Lower lobe of right lung (tissue), 2 donors: ENCODE data around the gene RMI2. TPM values are rescaled to one million over a fixed set of nuclear protein-coding genes. Genes with fewer than 3 reads are reported as not detected.
A peak's percentile ranks its signal among the peaks of the same experiment; 100 is the strongest.

Source experiments
- ATAC-seq, 2 donors: fragments of 200-7000 bp; cut with Tn5 transposase; one replicate each; pipeline ENCODE4 v1.9.1; 2020 to 2022; ENCODE audit warnings: mild to moderate bottlenecking in 2 of 2, moderate library complexity in 2 of 2
- DNase-seq: peaks from one replicate; pipeline ENCODE4 v3.0.0-alpha.2; 2020
- H3K27ac ChIP-seq: fragments of 200-600 bp; one replicate; pipeline ENCODE4 v1.8.0; 2022
- H3K27me3 ChIP-seq: fragments of 200-600 bp; one replicate; pipeline ENCODE4 v1.8.0; 2022; ENCODE audit warnings: low read depth
- H3K36me3 ChIP-seq: fragments of 200-600 bp; one replicate; pipeline ENCODE4 v1.8.0; 2022; ENCODE audit warnings: mild to moderate bottlenecking
- H3K4me1 ChIP-seq: fragments of 200-600 bp; one replicate; pipeline ENCODE4 v1.8.0; 2022
- H3K4me3 ChIP-seq: fragments of 200-600 bp; one replicate; pipeline ENCODE4 v1.8.0; 2022; ENCODE audit warnings: mild to moderate bottlenecking
- H3K9me3 ChIP-seq: fragments of 200-600 bp; one replicate; pipeline ENCODE4 v1.8.0; 2022
- intact Hi-C: fragments of 100-400 bp; cut with DNase I; formaldehyde crosslinking; loops from one replicate; pipeline ENCODE4 v1.11.0; 2022
- total RNA-seq: library from RNA; stranded (reverse); fragmentation: NEBNext Ultra II Directional; extraction: Animal tissue kit (Norgen Biotek cat#: 25700); gene quantifications from one replicate; pipeline ENCODE4 v1.2.1, GENCODE V29; 2021
- TF ChIP-seq, protein P1 (sequence below): fragments of 200-600 bp; IDR thresholded peaks from one replicate; pipeline ENCODE4 v1.8.0; 2022; ENCODE audit warnings: antibody characterized with exemption, mild to moderate bottlenecking
- donor health status: DM: no; HTN: yes; CAD: no; lungs with severe emphysema.

The RMI2 gene
- total RNA-seq, 1 donor from 2014 or later = 1.7 TPM

DNA sequence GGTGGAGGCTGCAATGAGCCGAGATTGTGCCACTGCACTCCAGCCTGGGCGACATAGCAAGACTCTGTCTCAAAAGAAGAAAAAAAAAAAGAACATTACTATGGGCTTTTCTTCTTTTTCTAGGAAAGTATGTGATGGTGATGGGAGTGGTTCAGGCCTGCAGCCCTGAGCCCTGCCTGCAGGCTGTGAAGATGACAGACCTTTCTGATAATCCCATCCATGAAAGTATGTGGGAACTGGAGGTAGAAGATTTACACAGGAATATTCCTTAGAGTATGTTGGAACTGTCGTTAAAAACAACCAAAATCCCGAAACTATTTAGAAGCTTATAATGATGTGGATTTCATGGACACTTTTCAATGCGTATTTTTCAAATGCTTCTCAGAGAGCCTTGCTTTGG lies 5.3 kb downstream of the RMI2 start:
- Histone ChIP-seq H3K4me3 (no peak overlapping the region), H3K27me3 (no peaks in the 10 kb centered on the region), H3K4me1 (peaks cover 30% of the 10 kb centered on the region), H3K27ac (peak overlapping the region; percentile 77), H3K9me3 (no peaks in the 10 kb centered on the region), H3K36me3 (no peaks in the 10 kb centered on the region)
- no peak for DNase-seq
- TF ChIP-seq, protein P1, sequence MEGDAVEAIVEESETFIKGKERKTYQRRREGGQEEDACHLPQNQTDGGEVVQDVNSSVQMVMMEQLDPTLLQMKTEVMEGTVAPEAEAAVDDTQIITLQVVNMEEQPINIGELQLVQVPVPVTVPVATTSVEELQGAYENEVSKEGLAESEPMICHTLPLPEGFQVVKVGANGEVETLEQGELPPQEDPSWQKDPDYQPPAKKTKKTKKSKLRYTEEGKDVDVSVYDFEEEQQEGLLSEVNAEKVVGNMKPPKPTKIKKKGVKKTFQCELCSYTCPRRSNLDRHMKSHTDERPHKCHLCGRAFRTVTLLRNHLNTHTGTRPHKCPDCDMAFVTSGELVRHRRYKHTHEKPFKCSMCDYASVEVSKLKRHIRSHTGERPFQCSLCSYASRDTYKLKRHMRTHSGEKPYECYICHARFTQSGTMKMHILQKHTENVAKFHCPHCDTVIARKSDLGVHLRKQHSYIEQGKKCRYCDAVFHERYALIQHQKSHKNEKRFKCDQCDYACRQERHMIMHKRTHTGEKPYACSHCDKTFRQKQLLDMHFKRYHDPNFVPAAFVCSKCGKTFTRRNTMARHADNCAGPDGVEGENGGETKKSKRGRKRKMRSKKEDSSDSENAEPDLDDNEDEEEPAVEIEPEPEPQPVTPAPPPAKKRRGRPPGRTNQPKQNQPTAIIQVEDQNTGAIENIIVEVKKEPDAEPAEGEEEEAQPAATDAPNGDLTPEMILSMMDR = no peak
- ATAC-seq = no peak
- intact Hi-C loops = no loop called here

DNA sequence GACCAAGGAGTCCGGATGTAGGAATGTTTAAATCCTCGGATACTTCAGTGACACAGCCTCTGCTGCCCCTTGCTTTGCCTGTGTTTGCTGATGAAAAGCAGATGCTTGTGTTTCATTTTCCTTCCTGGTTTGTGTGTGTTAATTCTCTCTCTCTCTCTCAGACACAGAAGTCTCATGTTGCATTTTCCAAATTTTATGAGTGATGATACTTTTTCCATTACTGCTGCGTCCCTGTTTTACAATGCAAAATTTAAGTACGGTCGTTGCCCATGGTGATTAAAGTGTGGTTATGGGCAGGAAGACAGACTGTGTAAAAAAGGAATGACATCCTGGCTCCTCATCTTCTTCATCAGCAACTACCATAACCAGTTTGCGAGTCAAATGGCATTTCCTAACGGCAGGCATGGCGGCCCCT lies 5.7 kb downstream of the RMI2 start:
- peak overlapping the region; percentile 77 for H3K27ac ChIP-seq
- TF ChIP-seq, protein P1 = no peak
- peaks cover 30% of the 10 kb centered on the region for H3K4me1 ChIP-seq
- intact Hi-C loops = no loop called here
- DNase-seq = no peak
- no peak for ATAC-seq
- H3K36me3 ChIP-seq = no peaks in the 10 kb centered on the region
- no peaks in the 10 kb centered on the region for H3K27me3 ChIP-seq
- no peak overlapping the region for H3K4me3 ChIP-seq
- H3K9me3 ChIP-seq = no peaks in the 10 kb centered on the region

DNA sequence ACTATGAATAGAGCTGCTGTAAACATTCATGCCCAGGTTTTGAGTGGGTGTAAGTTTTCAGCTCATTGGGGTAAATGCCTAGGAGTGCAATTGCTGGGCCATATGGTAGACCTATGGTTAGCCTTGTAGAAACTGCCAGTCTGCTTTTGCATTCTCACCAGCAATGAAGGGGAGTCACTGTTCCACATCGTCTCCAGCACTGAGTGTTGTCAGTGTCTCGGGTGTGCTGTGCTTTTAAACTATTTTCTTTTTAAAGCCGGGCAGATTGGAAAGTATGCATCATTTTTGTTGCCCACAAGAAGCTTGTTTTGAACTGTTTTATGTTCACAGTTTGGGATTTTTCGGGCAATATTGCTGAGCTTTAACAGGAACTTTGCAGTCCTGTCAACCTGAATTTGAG lies 7.9 kb downstream of the RMI2 start:
- peaks cover 46% of the 10 kb centered on the region for H3K4me1 ChIP-seq
- TF ChIP-seq, protein P1 = no peak
- ATAC-seq (no peak), DNase-seq (no peak)
- H3K9me3 ChIP-seq = no peaks in the 10 kb centered on the region
- H3K4me3 ChIP-seq = no peak overlapping the region
- H3K27ac ChIP-seq = no peak overlapping the region
- H3K36me3 ChIP-seq = no peaks in the 10 kb centered on the region
- intact Hi-C loops = no loop called here
- H3K27me3 ChIP-seq = no peaks in the 10 kb centered on the region

DNA sequence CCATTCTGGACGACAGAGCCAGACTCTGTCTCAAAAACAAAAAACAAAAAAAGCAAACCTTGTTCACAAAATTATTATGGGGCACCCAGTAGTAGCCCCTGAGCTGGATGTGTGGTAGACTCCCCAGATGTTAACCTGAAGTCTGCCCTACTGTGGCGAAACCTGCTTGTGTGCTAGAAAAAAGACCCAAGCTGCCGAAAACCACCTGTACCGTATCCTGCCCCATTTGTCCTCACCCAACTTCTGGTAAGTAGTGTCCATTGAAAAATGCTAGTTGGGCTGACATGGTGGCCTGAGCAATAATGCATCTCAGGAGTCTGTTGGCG lies 9.1 kb downstream of the RMI2 start:
- DNase-seq (no peak), ATAC-seq (no peak)
- Histone ChIP-seq H3K36me3 (no peaks in the 10 kb centered on the region), H3K27ac (peak overlapping the region; percentile 9), H3K4me1 (peaks cover 43% of the 10 kb centered on the region), H3K4me3 (no peak overlapping the region), H3K9me3 (no peaks in the 10 kb centered on the region), H3K27me3 (no peaks in the 10 kb centered on the region)
- TF ChIP-seq, protein P1 = no peak
- intact Hi-C loops = no loop called here

DNA sequence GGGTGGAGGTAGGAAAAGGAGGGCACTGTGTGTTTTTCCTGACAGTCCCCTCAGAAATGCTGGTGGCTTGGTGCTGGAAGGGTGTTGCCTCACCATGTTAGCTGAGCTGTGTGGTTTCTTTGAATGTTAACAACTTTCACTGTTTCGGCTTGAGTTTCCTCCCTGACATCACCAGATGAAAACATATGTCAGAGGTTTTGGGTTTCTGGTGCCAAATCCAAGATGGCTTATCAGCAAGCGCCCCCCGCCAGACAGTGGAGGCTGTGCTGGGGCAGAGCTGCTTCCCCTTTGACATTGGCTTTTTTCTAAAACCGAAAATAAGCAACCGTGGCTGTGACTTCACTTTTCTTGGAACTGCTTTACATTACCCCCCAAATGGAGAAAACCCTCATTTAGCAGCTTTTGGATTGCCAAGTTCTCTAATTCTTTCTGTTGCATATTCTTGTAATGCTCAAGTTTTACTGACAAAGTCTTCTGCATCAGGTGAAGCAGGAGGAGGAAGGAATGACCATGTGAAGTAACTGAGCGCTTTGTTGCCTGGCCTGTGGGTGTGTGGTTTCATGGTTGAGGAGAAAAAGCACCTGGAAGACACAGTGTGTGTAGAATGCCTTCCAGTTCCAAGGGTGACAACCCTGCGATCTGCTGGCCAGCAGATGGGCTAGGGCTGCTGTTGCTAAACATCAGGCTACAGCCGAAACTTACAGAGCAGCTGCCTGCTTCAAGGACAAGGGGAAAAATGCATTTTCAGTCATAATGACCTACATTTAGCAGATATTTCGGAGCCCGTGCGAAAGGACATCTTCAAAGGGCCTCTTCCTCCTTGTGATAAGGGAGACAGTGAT lies 9.7 kb downstream of the RMI2 start:
- no peaks in the 10 kb centered on the region for H3K27me3 ChIP-seq
- ATAC-seq (peak in 1 of 2 donors; percentile 28), DNase-seq (peak; percentile 56)
- H3K4me3 ChIP-seq = no peak overlapping the region
- H3K36me3 ChIP-seq = no peaks in the 10 kb centered on the region
- intact Hi-C loops = no loop called here
- peak overlapping the region; percentile 9 for H3K27ac ChIP-seq
- TF ChIP-seq, protein P1 = no peak
- no peaks in the 10 kb centered on the region for H3K9me3 ChIP-seq
- H3K4me1 ChIP-seq = peaks cover 37% of the 10 kb centered on the region
